Activated CD8-positive, alpha-beta memory T cell treated with anti-CD3 and anti-CD28 coated beads for 4 hours (primary cell): ENCODE measurements around the gene AVPR2.

ENCODE experiments used
- DNase-seq, 2 donors: peaks; one replicate each; pipeline ENCODE4 v3.0.0-alpha.2; 2020; ENCODE audit warnings: low read depth in 2 of 2

Gene AVPR2

GRCh38 chrX:153913701-153914100 lies 9.2 kb downstream of the AVPR2 start:
- DNase-seq = no peak

DNA sequence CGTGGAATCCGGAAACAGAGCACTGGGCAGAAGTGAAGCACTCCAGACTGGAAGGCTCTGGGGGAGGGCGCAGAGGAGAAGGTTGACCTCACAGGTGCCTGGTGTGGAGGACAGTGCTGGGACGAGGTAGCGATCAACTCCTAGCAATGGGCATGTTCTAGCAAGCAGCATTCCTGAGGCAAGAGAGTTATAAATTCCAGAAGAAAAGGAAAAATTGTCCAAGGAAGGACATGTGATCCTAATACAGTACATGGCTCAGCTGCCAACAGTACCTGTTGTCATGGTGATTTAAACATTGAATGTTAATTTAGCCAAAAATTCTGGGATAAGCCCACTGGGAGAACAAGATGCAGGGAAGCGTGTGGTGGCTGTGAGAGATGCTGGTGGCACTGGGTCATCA lies 13.4 kb downstream of the AVPR2 start:
- no peak for DNase-seq

DNA sequence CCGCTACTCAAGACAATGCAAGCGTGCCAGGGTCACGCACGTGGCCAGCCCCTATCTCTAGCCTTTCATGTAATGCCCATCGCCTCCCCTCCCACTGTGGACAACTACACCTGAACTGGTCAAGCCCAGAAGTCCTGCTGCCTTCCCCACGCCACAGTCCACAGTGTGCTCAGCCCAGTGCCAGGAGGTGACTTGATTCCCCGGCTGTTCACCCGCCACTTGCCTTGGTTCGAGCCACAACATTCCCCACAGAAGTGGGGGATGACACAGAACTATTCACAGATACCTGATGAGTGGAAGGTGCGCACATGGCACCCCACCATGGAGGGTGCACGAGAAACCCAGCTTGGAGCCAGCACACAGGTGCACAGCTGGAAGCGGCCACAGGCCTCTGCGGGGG lies 14.8 kb downstream of the AVPR2 start:
- no peak for DNase-seq

- no peak for DNase-seq
These were observed 16.1 kb downstream of the AVPR2 start for GRCh38 chrX:153920546-153920945.

GRCh38 chrX:153921070-153921469 lies 16.6 kb downstream of the AVPR2 start:
- DNase-seq = no peak

- no peak for DNase-seq
These were observed 17.3 kb downstream of the AVPR2 start for GRCh38 chrX:153921511-153922446.

DNA sequence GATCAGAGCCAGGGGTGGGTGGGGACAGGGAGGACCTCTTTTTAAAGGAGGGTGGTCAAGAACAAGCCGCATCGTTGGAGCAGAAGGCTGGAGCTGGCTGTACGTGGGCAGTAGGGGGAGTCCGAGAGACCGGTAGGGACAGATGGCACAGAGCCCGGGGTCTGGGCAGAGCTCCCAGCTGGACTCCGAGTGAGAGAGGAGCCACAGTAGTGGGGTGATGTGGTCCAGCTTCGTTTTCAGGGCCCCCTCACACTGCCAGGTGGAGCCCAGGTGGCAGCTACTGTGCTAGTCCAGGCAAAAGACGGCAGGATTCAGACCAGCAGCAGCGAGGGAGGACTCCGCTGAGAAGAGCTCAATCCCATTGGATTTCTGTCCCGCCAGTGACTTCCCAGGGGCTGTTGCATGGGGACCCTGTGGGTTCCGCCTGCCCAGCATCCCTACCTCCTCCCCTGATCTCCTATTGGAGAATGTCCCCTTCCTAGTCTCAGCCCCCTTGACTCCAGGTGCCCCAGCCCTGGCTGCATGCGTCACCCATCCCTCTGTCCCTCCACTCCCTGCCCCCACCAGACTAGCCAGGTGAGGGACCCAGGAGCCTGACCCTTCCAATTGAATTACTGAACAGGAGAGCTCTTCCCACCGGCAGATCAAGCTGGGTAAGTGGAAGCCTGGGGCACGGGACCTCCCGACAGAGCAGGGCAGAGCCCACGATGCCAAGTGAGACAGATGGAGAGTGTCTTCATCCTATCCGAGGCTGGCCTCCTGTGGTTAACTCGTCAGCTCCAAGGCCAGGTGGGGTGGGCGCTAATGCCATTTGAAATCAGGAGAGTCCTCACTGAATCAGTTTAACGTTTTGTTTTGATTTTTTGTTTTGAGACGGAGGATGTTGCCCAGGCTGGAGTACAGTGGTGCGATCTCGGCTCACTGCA lies 18.7 kb downstream of the AVPR2 start:
- no peak for DNase-seq

GRCh38 chrX:153924149-153924861 lies 19.8 kb downstream of the AVPR2 start:
- no peak for DNase-seq

DNA sequence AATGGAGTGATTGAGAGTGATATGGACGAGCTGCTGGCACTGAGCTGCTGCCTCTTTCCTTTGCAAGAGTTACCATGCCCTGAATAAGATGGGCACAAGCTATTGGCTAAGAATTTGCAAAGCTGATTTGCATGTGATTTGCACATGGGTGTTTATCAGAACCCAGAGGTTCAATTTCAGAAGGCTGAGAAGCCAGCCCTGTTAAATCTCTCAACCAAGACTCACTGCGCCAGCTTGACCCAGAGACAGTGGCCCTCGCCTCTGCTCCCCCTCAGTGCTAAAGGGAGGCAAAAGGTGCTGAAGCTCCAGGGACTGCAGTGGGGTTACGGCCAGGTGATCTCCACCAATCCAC lies 20.9 kb downstream of the AVPR2 start:
- no peak for DNase-seq

DNA sequence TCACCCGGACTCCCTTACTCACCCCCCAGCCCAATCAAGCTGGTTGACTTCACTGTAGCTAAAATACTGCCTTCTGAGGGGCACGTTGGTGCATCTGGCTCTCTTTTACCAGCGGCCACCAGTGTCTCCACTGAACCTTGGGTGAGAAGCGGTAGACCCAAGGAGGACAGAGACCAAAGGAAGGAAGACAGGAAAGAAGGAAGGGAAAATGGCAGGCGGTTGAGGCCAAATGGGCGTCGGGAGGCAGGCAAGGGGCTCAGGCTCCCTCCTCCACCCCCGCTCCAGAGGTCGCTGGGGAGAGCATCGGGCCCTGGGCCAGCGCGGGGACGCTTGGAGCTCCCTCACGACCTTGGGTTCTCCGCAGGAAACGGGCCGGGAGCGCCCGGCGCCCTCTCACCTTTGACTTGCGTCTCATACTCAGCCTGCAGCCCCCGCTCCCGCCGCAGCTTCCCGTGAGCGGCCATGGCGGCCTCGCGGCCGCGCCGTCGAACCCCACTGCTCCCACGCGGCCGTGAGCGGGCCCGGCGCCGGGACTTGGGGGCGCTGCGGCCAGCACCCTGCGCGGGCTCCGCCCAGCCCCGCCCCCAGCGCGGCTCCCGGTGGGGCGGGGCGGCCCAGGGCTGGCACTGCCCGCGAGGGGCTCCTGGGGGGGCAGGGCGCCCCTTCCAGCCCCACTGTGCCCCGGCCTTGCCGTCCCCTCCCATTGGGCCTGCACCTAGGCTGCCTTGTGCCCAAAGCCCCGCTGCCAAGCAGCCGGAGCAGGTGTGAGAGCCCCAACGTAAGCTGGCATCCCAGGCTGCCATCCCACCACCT lies 21.5 kb downstream of the AVPR2 start, which contains the start of gene ARHGAP4:
TSS of gene ARHGAP4 (minus strand) at position 526 of the 813 bp plus-strand sequence. CDS start at position 464, 62 bp downstream.
- DNase-seq = no peak

DNA sequence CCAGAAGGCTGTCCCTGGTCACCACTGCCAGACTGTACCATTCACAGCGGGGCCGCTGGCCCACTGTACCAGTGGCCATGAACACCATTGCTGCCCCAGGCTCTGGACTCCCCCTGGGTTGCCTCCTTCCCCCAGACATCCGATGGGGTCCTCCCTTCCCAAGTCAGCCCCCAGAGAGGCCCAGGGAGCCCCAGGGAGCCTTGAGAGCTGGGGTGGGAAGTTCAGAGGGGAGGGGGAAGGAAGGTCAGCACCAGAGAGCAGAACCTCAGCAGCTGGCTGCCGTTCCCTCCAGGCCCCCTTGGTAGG lies 22.0 kb downstream of the AVPR2 start:
- no peak for DNase-seq

- peak; percentile 52 to 55 for DNase-seq
These were observed 22.6 kb downstream of the AVPR2 start for GRCh38 chrX:153926858-153927671.

DNA sequence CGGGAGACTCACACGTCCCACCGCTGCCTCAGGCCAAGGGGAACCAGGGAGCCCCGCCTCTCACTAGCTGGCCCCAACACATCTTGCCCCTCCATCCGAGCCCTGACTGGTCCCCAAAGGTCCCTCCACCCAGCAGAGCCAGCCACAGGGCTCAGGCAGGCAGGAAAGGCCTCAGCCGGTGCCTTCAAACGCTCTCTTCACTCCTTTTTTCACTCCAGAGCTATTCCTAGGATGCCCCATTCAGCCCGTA lies 23.1 kb downstream of the AVPR2 start:
- DNase-seq = no peak

GRCh38 chrX:153927922-153928760 lies 23.7 kb downstream of the AVPR2 start:
- DNase-seq = peak; percentile 84 to 86

DNA sequence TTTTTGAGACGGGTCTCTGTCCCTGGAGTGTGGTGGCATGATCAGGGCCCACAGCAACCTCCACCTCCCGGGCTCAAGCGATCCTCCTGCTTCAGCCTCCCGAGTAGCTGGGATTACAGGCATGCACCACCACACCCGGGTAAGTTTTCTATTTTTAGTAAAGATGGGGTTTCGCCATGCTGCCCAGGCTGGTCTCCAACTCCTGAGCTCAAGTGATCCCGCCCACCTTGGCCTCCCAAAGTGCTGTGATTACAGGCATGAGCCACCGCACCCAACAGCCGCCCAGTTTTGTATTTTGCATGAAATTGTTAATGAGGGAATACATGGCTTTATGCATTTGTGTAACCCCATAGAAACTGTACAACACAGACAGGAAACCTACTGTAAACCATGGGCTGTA lies 24.4 kb downstream of the AVPR2 start:
- no peak for DNase-seq

- DNase-seq = no peak
These were observed 25.1 kb downstream of the AVPR2 start for GRCh38 chrX:153929576-153929975.

DNA sequence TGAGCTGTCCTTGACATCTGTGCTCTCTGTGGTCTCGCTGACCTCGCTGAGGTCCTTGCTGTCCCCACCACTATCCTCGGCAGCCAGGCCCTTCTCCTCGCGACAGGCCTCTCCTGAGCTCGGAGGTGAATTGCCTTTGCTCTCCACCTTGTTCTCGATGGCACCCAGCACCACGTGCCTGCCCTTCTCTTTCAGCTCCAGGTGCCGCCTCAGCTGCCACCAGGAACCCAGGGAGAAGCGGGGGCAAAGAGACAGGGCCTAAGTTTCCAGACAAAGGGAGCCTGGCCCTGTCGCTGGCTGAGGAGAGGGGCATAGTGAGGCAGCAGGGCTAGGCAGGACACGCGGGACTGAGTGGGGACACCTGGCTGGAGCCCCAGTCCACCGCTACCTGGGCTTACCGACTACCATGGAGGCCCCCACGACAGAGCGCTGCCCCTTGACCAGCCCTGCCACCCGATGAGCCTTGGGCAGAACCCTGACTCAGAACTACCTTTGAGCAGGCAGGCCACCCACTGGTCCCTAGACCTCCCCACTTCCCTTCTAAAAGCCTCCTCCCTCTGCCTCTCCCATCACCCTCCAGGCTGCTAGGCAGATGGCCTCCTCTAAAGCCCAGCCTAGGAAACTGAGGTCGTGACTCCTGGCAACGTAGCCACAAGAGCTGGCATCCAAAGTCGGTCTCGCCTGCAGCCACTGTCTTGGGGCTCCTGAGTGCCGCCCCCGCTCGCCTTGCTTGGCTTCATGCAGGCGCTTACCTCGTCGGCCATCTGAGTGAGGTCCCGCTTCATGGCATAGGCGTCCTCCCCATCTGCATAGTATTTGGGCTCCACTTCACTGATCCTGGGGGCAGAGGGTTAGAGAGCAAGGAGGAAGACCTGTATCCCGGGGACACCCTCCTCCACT lies 25.8 kb downstream of the AVPR2 start:
- no peak for DNase-seq

DNA sequence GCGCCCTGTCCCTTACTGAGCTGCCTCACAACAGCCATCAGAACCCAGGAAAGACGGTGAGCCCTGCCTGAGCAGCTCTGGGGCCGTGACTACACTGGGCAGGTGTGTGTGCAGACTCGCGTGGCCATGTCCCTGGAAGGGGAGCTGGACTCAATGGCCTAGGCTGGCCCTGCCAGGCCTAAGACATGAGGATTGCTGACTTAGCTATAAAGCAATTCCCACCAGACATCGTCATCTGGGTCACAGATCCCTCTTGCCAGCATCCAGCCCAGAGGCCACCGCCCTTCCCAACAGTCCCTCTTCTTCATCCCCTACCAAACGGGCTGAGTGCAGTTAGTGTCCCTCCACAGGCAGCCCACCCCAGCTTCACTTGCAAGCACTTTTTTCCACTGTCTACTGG lies 26.7 kb downstream of the AVPR2 start:
- DNase-seq = no peak

GRCh38 chrX:153931748-153932147 lies 27.3 kb downstream of the AVPR2 start:
- DNase-seq = no peak
